Liver (tissue), 9 donors: ENCODE data around the gene HS3ST1. TPM values are rescaled to one million over a fixed set of nuclear protein-coding genes. Genes with fewer than 3 reads are reported as not detected.

ENCODE experiments used
- DNase-seq: peaks from one replicate; pipeline ENCODE4 v3.0.0-alpha.2; 2017; ENCODE audit warnings: low spot score
- H3K27ac ChIP-seq, 2 donors: one replicate each; pipeline ENCODE4 v1.7.0; 2013; ENCODE audit warnings: inconsistent platforms in 2 of 2, low read length in 2 of 2, control low read depth in 1 of 2, low read depth in 1 of 2, mild to moderate bottlenecking in 1 of 2
- H3K27me3 ChIP-seq, 4 donors: one replicate each; pipeline versions ENCODE4 v1.6.1 to v1.7.0; 2013; ENCODE audit warnings: low read length in 3 of 4, inconsistent platforms in 1 of 4, mild to moderate bottlenecking in 1 of 4, moderate library complexity in 1 of 4; ENCODE audit not compliant: control insufficient read depth in 4 of 4, insufficient read depth in 4 of 4
- H3K36me3 ChIP-seq, 4 donors: one replicate each; pipeline versions ENCODE4 v1.6.1 to v1.7.0; 2013; ENCODE audit warnings: low read length in 3 of 4, mild to moderate bottlenecking in 3 of 4, low read depth in 1 of 4, moderate library complexity in 1 of 4; ENCODE audit not compliant: control insufficient read depth in 4 of 4, insufficient read depth in 3 of 4
- H3K4me1 ChIP-seq, 4 donors: one replicate each; pipeline versions ENCODE4 v1.6.1 to v1.7.0; 2013; ENCODE audit warnings: low read length in 3 of 4, mild to moderate bottlenecking in 3 of 4, moderate library complexity in 1 of 4; ENCODE audit not compliant: control insufficient read depth in 4 of 4, insufficient read depth in 4 of 4
- H3K4me3 ChIP-seq, 3 donors: one replicate each; pipeline versions ENCODE4 v1.6.1 to v1.7.0; 2013; ENCODE audit warnings: low read length in 3 of 3, control low read depth in 1 of 3, low read depth in 1 of 3, mild to moderate bottlenecking in 1 of 3
- H3K9ac ChIP-seq, 2 donors: one replicate each; pipeline ENCODE4 v1.7.0; 2013; ENCODE audit warnings: low read length in 2 of 2, mild to moderate bottlenecking in 2 of 2, moderate library complexity in 2 of 2, control low read depth in 1 of 2, low read depth in 1 of 2
- H3K9me3 ChIP-seq, 4 donors: one replicate each; pipeline versions ENCODE4 v1.6.1 to v1.7.0; 2013; ENCODE audit warnings: low read length in 3 of 4; ENCODE audit not compliant: control insufficient read depth in 4 of 4
- EGR1 ChIP-seq, 2 donors: IDR thresholded peaks; 2 replicates each; pipeline ENCODE4 v1.6.1; 2016 to 2018; ENCODE audit warnings: antibody characterized with exemption in 2 of 2, low read depth in 2 of 2
- FOXA1 ChIP-seq: IDR thresholded peaks from 2 replicates; pipeline ENCODE4 v1.6.1; 2016; ENCODE audit warnings: antibody characterized with exemption
- FOXA2 ChIP-seq: IDR thresholded peaks from 2 replicates; pipeline ENCODE4 v1.6.1; 2016; ENCODE audit warnings: antibody characterized with exemption
- GABPA ChIP-seq, 2 donors: IDR thresholded peaks in 1 of 2; conservative IDR thresholded peaks in 1 of 2; 2 replicates each; pipeline ENCODE4 v1.6.1; 2016; ENCODE audit warnings: antibody characterized with exemption in 2 of 2, mild to moderate bottlenecking in 1 of 2, moderate library complexity in 1 of 2
- HNF4A ChIP-seq, 2 donors: conservative IDR thresholded peaks; 2 replicates each; pipeline ENCODE4 v1.6.1; 2016; ENCODE audit warnings: antibody characterized with exemption in 2 of 2, mild to moderate bottlenecking in 2 of 2
- HNF4G ChIP-seq: IDR thresholded peaks from 2 replicates; pipeline ENCODE4 v1.6.1; 2016; ENCODE audit warnings: antibody characterized with exemption
- JUND ChIP-seq, 2 donors: IDR thresholded peaks; 2 replicates each; pipeline ENCODE4 v1.6.1; 2016; ENCODE audit warnings: antibody characterized with exemption in 2 of 2
- SP1 ChIP-seq: IDR thresholded peaks from 2 replicates; pipeline ENCODE4 v1.6.1; 2018; ENCODE audit warnings: antibody characterized with exemption, mild to moderate bottlenecking
- TAF1 ChIP-seq: conservative IDR thresholded peaks from 2 replicates; pipeline ENCODE4 v1.6.1; 2016; ENCODE audit warnings: antibody characterized with exemption, mild to moderate bottlenecking
- WGBS: extraction: QIAGEN DNeasy Blood & Tissue Kit; methylation state at CpG from one replicate; pipeline ENCODE4 v1.1.7; 2013; 5-methylcytosine and 5-hydroxymethylcytosine counted together
- polyA plus RNA-seq, 2 donors: library from polyadenylated mRNA; stranded (reverse) in 1 of 2; unstranded in 1 of 2; fragments of 200-250 nt in 1 of 2; fragments of >200 nt in 1 of 2; fragmentation: Nextera tagmentation in 1 of 2; extraction: Ambion mirVana in 1 of 2; gene quantifications; one replicate each; pipeline versions ENCODE4 v1.2.1 to v1.2.3, GENCODE V29; 2013 to 2015
- total RNA-seq, 2 donors: library from RNA; depleted of rRNA; stranded (reverse); fragments of >200 nt; gene quantifications; one replicate each; pipeline ENCODE4 v1.2.3, GENCODE V29; 2014
- TF ChIP-seq, protein P1 (sequence below): IDR thresholded peaks from 2 replicates; pipeline ENCODE4 v1.6.1; 2016; ENCODE audit warnings: antibody characterized with exemption
- TF ChIP-seq, protein P2 (sequence below): fragments of 150-350 bp; IDR thresholded peaks from 2 replicates; pipeline ENCODE4 v1.5.1; 2017; ENCODE audit warnings: improper control_type of control experiment, low read depth, low read length; ENCODE audit not compliant: missing input control
- TF ChIP-seq, protein P3 (sequence below): IDR thresholded peaks from 2 replicates; pipeline ENCODE4 v1.6.1; 2016; ENCODE audit warnings: antibody characterized with exemption
- TF ChIP-seq, protein P4 (sequence below): IDR thresholded peaks from 2 replicates; pipeline ENCODE4 v1.6.1; 2016; ENCODE audit warnings: antibody characterized with exemption, mild to moderate bottlenecking
- donor health status: healthy.
- donor health status: healthy.
- donor health status: healthy.
- donor health status: healthy.
- donor health status: healthy.

HS3ST1 gene
- total and polyA plus RNA-seq, 4 donors, result 0.25 to 0.75 (median 0.30) TPM

- Histone ChIP-seq H3K27ac (no peak overlapping the region), H3K9me3 (no peaks in the 10 kb centered on the region), H3K4me1 (no peaks in the 10 kb centered on the region), H3K9ac (no peak overlapping the region), H3K4me3 (no peak overlapping the region), H3K27me3 (no peaks in the 10 kb centered on the region), H3K36me3 (no peaks in the 10 kb centered on the region)
- DNase-seq, result no peak
- 83% methylated on average over 4 of the region's 4 CpGs for WGBS
- no peak for TF ChIP-seq GABPA (IDR thresholded peaks at IDR 0.05 in 1 of 2, conservative IDR thresholded peaks at IDR 0.05 in 1 of 2)
- TF ChIP-seq JUND (IDR thresholded peaks at IDR 0.05), result no peak
- TF ChIP-seq, protein P1, sequence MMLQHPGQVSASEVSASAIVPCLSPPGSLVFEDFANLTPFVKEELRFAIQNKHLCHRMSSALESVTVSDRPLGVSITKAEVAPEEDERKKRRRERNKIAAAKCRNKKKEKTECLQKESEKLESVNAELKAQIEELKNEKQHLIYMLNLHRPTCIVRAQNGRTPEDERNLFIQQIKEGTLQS, result no peak
- TF ChIP-seq HNF4A (conservative IDR thresholded peaks at IDR 0.05), result no peak
- TF ChIP-seq EGR1 (IDR thresholded peaks at IDR 0.05; ENCODE audit: low read depth in 2 of 2), result no peak
- TF ChIP-seq, protein P2, sequence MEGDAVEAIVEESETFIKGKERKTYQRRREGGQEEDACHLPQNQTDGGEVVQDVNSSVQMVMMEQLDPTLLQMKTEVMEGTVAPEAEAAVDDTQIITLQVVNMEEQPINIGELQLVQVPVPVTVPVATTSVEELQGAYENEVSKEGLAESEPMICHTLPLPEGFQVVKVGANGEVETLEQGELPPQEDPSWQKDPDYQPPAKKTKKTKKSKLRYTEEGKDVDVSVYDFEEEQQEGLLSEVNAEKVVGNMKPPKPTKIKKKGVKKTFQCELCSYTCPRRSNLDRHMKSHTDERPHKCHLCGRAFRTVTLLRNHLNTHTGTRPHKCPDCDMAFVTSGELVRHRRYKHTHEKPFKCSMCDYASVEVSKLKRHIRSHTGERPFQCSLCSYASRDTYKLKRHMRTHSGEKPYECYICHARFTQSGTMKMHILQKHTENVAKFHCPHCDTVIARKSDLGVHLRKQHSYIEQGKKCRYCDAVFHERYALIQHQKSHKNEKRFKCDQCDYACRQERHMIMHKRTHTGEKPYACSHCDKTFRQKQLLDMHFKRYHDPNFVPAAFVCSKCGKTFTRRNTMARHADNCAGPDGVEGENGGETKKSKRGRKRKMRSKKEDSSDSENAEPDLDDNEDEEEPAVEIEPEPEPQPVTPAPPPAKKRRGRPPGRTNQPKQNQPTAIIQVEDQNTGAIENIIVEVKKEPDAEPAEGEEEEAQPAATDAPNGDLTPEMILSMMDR, result no peak
- no peak for TF ChIP-seq SP1
- TF ChIP-seq, protein P3, sequence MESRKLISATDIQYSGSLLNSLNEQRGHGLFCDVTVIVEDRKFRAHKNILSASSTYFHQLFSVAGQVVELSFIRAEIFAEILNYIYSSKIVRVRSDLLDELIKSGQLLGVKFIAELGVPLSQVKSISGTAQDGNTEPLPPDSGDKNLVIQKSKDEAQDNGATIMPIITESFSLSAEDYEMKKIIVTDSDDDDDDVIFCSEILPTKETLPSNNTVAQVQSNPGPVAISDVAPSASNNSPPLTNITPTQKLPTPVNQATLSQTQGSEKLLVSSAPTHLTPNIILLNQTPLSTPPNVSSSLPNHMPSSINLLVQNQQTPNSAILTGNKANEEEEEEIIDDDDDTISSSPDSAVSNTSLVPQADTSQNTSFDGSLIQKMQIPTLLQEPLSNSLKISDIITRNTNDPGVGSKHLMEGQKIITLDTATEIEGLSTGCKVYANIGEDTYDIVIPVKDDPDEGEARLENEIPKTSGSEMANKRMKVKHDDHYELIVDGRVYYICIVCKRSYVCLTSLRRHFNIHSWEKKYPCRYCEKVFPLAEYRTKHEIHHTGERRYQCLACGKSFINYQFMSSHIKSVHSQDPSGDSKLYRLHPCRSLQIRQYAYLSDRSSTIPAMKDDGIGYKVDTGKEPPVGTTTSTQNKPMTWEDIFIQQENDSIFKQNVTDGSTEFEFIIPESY, result no peak
- TF ChIP-seq, protein P4, sequence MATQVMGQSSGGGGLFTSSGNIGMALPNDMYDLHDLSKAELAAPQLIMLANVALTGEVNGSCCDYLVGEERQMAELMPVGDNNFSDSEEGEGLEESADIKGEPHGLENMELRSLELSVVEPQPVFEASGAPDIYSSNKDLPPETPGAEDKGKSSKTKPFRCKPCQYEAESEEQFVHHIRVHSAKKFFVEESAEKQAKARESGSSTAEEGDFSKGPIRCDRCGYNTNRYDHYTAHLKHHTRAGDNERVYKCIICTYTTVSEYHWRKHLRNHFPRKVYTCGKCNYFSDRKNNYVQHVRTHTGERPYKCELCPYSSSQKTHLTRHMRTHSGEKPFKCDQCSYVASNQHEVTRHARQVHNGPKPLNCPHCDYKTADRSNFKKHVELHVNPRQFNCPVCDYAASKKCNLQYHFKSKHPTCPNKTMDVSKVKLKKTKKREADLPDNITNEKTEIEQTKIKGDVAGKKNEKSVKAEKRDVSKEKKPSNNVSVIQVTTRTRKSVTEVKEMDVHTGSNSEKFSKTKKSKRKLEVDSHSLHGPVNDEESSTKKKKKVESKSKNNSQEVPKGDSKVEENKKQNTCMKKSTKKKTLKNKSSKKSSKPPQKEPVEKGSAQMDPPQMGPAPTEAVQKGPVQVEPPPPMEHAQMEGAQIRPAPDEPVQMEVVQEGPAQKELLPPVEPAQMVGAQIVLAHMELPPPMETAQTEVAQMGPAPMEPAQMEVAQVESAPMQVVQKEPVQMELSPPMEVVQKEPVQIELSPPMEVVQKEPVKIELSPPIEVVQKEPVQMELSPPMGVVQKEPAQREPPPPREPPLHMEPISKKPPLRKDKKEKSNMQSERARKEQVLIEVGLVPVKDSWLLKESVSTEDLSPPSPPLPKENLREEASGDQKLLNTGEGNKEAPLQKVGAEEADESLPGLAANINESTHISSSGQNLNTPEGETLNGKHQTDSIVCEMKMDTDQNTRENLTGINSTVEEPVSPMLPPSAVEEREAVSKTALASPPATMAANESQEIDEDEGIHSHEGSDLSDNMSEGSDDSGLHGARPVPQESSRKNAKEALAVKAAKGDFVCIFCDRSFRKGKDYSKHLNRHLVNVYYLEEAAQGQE, result no peak
- no peak for TF ChIP-seq FOXA1
- TF ChIP-seq TAF1, result no peak
- TF ChIP-seq FOXA2, result no peak
- TF ChIP-seq HNF4G, result no peak
These were observed 16.5 kb downstream of the HS3ST1 start for GRCh38 chr4:11412211-11412610.

DNA sequence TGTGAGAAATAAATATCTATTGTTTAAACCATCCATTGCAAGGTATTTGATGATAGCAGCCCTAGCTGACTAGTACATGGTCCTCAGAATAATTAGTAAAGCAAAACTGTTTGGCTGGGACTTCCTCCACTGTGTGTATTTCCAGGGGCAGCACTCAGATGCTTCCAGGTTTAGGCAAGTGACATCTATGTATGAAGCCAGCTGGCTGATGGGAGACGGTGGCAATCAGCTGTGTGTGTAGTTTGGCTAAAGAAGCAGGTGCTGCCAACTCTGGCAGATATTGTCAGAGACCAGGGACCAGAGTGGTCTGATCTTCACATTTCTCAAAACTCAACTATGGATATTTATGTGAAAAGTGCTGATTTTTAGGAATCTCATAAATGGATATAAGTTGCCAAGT, 19.1 kb downstream of the HS3ST1 start:
- Histone ChIP-seq H3K4me3 (no peak overlapping the region), H3K9ac (no peak overlapping the region), H3K27ac (no peak overlapping the region), H3K9me3 (no peaks in the 10 kb centered on the region), H3K36me3 (no peaks in the 10 kb centered on the region), H3K27me3 (no peaks in the 10 kb centered on the region), H3K4me1 (no peaks in the 10 kb centered on the region)
- TF ChIP-seq HNF4G (no peak), FOXA2 (no peak)
- WGBS, result 69% methylated on average over 1 of the region's 1 CpG
- no peak for DNase-seq
